Measurements from ENCODE around the gene ZFAND2A.

ZFAND2A gene

DNA sequence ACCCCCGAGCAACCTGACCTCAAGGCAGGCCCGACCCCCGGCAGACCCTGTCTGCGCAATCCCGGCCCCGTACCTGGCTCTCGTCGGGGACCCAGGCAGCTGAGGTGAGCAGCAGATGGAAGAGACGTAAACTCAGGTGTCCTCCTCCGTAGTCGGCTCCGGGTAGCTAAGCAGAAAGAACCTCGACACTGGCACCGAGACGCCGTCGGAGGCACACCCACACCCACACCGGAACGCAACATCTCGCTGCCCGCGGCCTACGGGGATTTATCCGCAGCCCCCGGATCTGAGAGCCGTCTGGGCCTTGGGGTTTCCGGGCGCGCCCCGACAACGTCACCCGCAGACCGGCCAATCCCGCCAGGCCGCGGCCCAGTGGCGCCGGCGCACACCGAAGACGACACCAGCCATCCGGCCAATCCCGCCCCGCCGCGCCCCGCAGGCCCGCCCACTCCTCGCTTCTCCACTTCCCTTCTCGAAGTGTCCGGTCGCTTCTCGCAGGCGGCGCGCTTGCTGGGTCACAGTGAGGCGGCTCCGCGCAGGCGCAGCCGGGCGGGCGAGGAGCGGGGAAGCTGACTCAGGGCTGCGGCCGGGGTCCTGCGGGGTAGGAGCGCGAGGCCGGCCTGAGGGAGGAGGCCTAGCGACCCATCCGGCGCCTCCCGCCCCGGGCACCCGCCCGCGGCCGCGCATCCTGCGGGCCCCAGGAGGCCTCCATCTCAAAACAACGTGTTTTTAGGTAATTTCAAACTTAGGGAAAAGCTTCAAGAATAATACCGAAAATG is at the start of gene ZFAND2A (continued):
- TF ChIP-seq TSHZ1 (tag by site-specific recombination; IDR thresholded peaks at IDR 0.05; ENCODE audit: borderline replicate concordance) (no peak), ZNF274 (IDR thresholded peaks at IDR 0.05; ENCODE audit: low read length) (no peak), ZNF274 (tag by site-specific recombination; IDR thresholded peaks at IDR 0.05; ENCODE audit: borderline replicate concordance) (no peak), ZNF184 (tag by site-specific recombination; IDR thresholded peaks at IDR 0.05) (no peak), KLF1 (tag by site-specific recombination; IDR thresholded peaks at IDR 0.05) (no peak), HIC1 (tag by site-specific recombination; IDR thresholded peaks at IDR 0.05) (no peak), WT1 (tag by site-specific recombination; IDR thresholded peaks at IDR 0.05) (no peak), ZSCAN18 (tag by site-specific recombination; IDR thresholded peaks at IDR 0.05) (no peak), ZXDB (tag by site-specific recombination; IDR thresholded peaks at IDR 0.05) (peak; percentile 77), KLF8 (tag by site-specific recombination; IDR thresholded peaks at IDR 0.05) (peak; percentile 58; the same call in 1 of the 2 replicates), ZNF626 (tag by site-specific recombination; IDR thresholded peaks at IDR 0.05) (no peak), MZF1 (tag by site-specific recombination; IDR thresholded peaks at IDR 0.05; ENCODE audit: borderline replicate concordance) (no peak), OVOL3 (tag by site-specific recombination; IDR thresholded peaks at IDR 0.05) (no peak), ZNF18 (tag by site-specific recombination; IDR thresholded peaks at IDR 0.05) (no peak), ZNF211 (tag by site-specific recombination; IDR thresholded peaks at IDR 0.05; ENCODE audit: low read depth) (no peak), ZNF544 (tag by site-specific recombination; IDR thresholded peaks at IDR 0.05) (no peak), REST (tag by site-specific recombination; IDR thresholded peaks at IDR 0.05) (no peak), ZNF664 (tag by site-specific recombination; IDR thresholded peaks at IDR 0.05) (no peak), ZNF138 (tag by site-specific recombination; IDR thresholded peaks at IDR 0.05; ENCODE audit: borderline replicate concordance) (no peak), ZNF416 (tag by site-specific recombination; IDR thresholded peaks at IDR 0.05) (no peak), ZNF248 (tag by site-specific recombination; IDR thresholded peaks at IDR 0.05) (no peak), ZNF629 (tag by site-specific recombination; IDR thresholded peaks at IDR 0.05) (peak; percentile 62), ZNF792 (tag by site-specific recombination; IDR thresholded peaks at IDR 0.05) (no peak), BCL11A (tag by site-specific recombination; IDR thresholded peaks at IDR 0.05; ENCODE audit: low read depth) (no peak)
- TF ChIP-seq, protein P1, sequence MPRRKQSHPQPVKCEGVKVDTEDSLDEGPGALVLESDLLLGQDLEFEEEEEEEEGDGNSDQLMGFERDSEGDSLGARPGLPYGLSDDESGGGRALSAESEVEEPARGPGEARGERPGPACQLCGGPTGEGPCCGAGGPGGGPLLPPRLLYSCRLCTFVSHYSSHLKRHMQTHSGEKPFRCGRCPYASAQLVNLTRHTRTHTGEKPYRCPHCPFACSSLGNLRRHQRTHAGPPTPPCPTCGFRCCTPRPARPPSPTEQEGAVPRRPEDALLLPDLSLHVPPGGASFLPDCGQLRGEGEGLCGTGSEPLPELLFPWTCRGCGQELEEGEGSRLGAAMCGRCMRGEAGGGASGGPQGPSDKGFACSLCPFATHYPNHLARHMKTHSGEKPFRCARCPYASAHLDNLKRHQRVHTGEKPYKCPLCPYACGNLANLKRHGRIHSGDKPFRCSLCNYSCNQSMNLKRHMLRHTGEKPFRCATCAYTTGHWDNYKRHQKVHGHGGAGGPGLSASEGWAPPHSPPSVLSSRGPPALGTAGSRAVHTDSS (tag by site-specific recombination; IDR thresholded peaks at IDR 0.05), result no peak
